HG02588 (cell line): ENCODE measurements around the gene MAD1L1.
"Not testable (repeated sequence)": the region's sequence is repeated elsewhere in the genome, so short reads cannot be mapped to it uniquely, and the experiment has no call there.

Experiments
- ATAC-seq: cut with Tn5 transposase; IDR thresholded peaks from one replicate; pipeline ENCODE4 v1.9.1; 2021; ENCODE audit warnings: mild to moderate bottlenecking, moderate library complexity; ENCODE audit not compliant: unreplicated experiment

Gene MAD1L1

GRCh38 chr7:1978656-1979590 is 253.8 kb downstream of the MAD1L1 start:
- ATAC-seq: no peak

- no peak for ATAC-seq
Observed at GRCh38 chr7:1977876-1978441, 254.8 kb downstream of the MAD1L1 start.

- ATAC-seq: no peak
Observed at GRCh38 chr7:1977059-1977875, 255.5 kb downstream of the MAD1L1 start.

GRCh38 chr7:1976521-1976920 is 256.2 kb downstream of the MAD1L1 start:
- not testable (repeated sequence) for ATAC-seq

GRCh38 chr7:1975581-1975980 is 257.2 kb downstream of the MAD1L1 start:
- no peak for ATAC-seq

- ATAC-seq: no peak
Observed at GRCh38 chr7:1975179-1975578, 257.6 kb downstream of the MAD1L1 start.

GRCh38 chr7:1974290-1975101 is 258.2 kb downstream of the MAD1L1 start:
- ATAC-seq: no peak

GRCh38 chr7:1973321-1974251 is 259.2 kb downstream of the MAD1L1 start:
- ATAC-seq: no peak

GRCh38 chr7:1972744-1973143 is 260.0 kb downstream of the MAD1L1 start:
- ATAC-seq: no peak

- ATAC-seq: no peak
Observed at GRCh38 chr7:1971946-1972654, 260.6 kb downstream of the MAD1L1 start.

- ATAC-seq: no peak
Observed at GRCh38 chr7:1970895-1971294, 261.9 kb downstream of the MAD1L1 start.

- not testable (repeated sequence) for ATAC-seq
Observed at GRCh38 chr7:1970285-1970660, 262.5 kb downstream of the MAD1L1 start.

- no peak for ATAC-seq
Observed at GRCh38 chr7:1969459-1970284, 263.1 kb downstream of the MAD1L1 start.

GRCh38 chr7:1968397-1969111 is 264.2 kb downstream of the MAD1L1 start:
- ATAC-seq: no peak

- ATAC-seq: no peak
Observed at GRCh38 chr7:1967512-1968396, 265.0 kb downstream of the MAD1L1 start.

GRCh38 chr7:1966631-1967200 is 266.0 kb downstream of the MAD1L1 start:
- ATAC-seq: no peak
